GM13976 (cell line): Measurements from ENCODE around the gene TAS2R60.
A peak's percentile ranks its signal among the peaks of the same experiment; 100 is the strongest.
"Not testable (repeated sequence)": the region's sequence is repeated elsewhere in the genome, so short reads cannot be mapped to it uniquely, and the experiment has no call there.

Experiments
- DNase-seq: peaks from one replicate; pipeline ENCODE4 v3.0.0; 2012; ENCODE audit warnings: low spot score
- CTCF ChIP-seq: IDR thresholded peaks from 2 replicates; pipeline ENCODE4 v1.5.1; 2012; ENCODE audit warnings: borderline replicate concordance, mild to moderate bottlenecking; ENCODE audit not compliant: insufficient read depth; ENCODE audit errors: extremely low read depth, missing control alignments, control extremely low read depth
- in situ Hi-C: fragments of 300-500 bp; cut with MboI; formaldehyde crosslinking; loops from one replicate; pipeline ENCODE4 v1.12.0; 2022; ENCODE audit warnings: low sequenced_read_pairs, mixed read lengths, inconsistent platforms; ENCODE audit not compliant: unreplicated experiment

TAS2R60 gene

GRCh38 chr7:143410521-143411004 lies 32.7 kb upstream of the TAS2R60 start:
- in situ Hi-C loops, result loop anchor here (25.0 kb wide), 1 partner anchor 173 kb away; no protein-coding TSS in a partner anchor
- no peak for DNase-seq
- TF ChIP-seq CTCF, result no peak

GRCh38 chr7:143411976-143412708 lies 31.1 kb upstream of the TAS2R60 start:
- no peak for DNase-seq
- TF ChIP-seq CTCF, result no peak
- in situ Hi-C loops, result loop anchor here (25.0 kb wide), 1 partner anchor 175 kb away; no protein-coding TSS in a partner anchor

GRCh38 chr7:143413123-143413522 lies 30.1 kb upstream of the TAS2R60 start:
- no peak for DNase-seq
- TF ChIP-seq CTCF, result no peak
- in situ Hi-C loops, result loop anchor here (25.0 kb wide), 1 partner anchor 176 kb away; no protein-coding TSS in a partner anchor

GRCh38 chr7:143415209-143415608 lies 28.0 kb upstream of the TAS2R60 start:
- in situ Hi-C loops, result loop anchor here (25.0 kb wide), 1 partner anchor 178 kb away; no protein-coding TSS in a partner anchor
- DNase-seq, result not testable (repeated sequence)

GRCh38 chr7:143415742-143416397 lies 27.4 kb upstream of the TAS2R60 start:
- no peak for DNase-seq
- in situ Hi-C loops, result loop anchor here (25.0 kb wide), 1 partner anchor 179 kb away; no protein-coding TSS in a partner anchor

GRCh38 chr7:143416565-143417149 lies 26.6 kb upstream of the TAS2R60 start:
- in situ Hi-C loops, result loop anchor here (25.0 kb wide), 1 partner anchor 179 kb away; no protein-coding TSS in a partner anchor
- peak; percentile 39 for TF ChIP-seq CTCF
- DNase-seq, result peak; percentile 74

More at GRCh38 chr7:143415742-143416397, 27.4 kb upstream of the TAS2R60 start:
- no peak for TF ChIP-seq CTCF
